ENCODE results near the gene ELF4.

ELF4 gene

DNA sequence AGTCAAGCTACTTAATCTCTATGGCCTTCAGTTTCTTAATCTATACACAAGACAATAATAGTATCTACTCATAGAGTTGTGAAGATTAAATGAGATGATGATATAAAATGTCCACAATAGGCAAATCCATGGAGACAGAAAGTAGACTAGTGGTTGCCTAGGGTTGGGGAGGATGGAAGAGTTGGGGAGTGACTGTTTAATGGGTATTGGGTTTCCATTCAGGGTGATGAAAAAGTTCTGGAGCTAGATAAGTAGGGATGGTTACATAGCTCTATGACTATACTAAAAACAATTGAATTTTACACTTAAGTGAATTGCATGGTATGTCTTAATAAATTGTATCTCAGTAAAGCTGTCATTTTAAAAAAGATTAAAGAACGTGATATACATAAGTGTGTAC lies 92.2 kb downstream of the ELF4 start:
- Histone ChIP-seq H3K9me3 (ENCODE audit: insufficient read depth, low read depth, low read length) (no peaks in the 10 kb centered on the region), H3K4me1 (ENCODE audit: control insufficient read depth in 1 of 2, insufficient read depth in 2 of 2, low read length in 2 of 2) (no peaks in the 10 kb centered on the region), H2AFZ (ENCODE audit: insufficient read depth, low read length, poor library complexity) (no peak overlapping the region), H2BK12ac (ENCODE audit: low read length) (no peak overlapping the region), H4K91ac (ENCODE audit: low read depth, low read length) (no peak overlapping the region), H3K18ac (ENCODE audit: low read length) (no peak overlapping the region), H3K4me2 (ENCODE audit: low read length) (no peak overlapping the region), H4K12ac (ENCODE audit: low read depth, low read length) (no peak overlapping the region), H3K23ac (ENCODE audit: low read length) (no peak overlapping the region), H3K27ac (ENCODE audit: low read depth, low read length) (no peak overlapping the region), H3K36me3 (ENCODE audit: control insufficient read depth in 1 of 2, insufficient read depth in 2 of 2, low read length in 2 of 2) (peaks cover 46 to 54% of the 10 kb centered on the region in 2 experiments), H3K14ac (ENCODE audit: low read length) (no peak overlapping the region), H2AK5ac (ENCODE audit: low read length) (no peak overlapping the region), H3K4me3 (ENCODE audit: low read depth, low read length) (no peak overlapping the region), H4K8ac (ENCODE audit: low read depth, low read length) (no peak overlapping the region), H3K79me1 (ENCODE audit: low read length) (no peaks in the 10 kb centered on the region), H3K4ac (ENCODE audit: low read depth, low read length) (no peak overlapping the region), H2BK5ac (ENCODE audit: low read depth, low read length, poor library complexity) (no peak overlapping the region), H2BK120ac (ENCODE audit: insufficient read depth, low read length, poor library complexity) (no peak overlapping the region), H3K9ac (ENCODE audit: low read length) (no peak overlapping the region), H3K27me3 (ENCODE audit: insufficient read depth, low read length) (no peaks in the 10 kb centered on the region), H3K79me2 (ENCODE audit: control insufficient read depth, insufficient read depth, low read length, poor library complexity) (no peaks in the 10 kb centered on the region)
- WGBS (ENCODE audit: extremely low coverage, insufficient coverage, insufficient read length) = no CpG with 5 or more reads among the region's 1 CpG
- DNase-seq = no peak

- no peak overlapping the region for H2BK12ac ChIP-seq (ENCODE audit: low read length)
- H2BK120ac ChIP-seq (ENCODE audit: insufficient read depth, low read length, poor library complexity) = no peak overlapping the region
- H3K79me2 ChIP-seq (ENCODE audit: control insufficient read depth, insufficient read depth, low read length, poor library complexity) = no peaks in the 10 kb centered on the region
- no peak overlapping the region for H3K23ac ChIP-seq (ENCODE audit: low read length)
- H4K8ac ChIP-seq (ENCODE audit: low read depth, low read length) = no peak overlapping the region
- H3K27ac ChIP-seq (ENCODE audit: low read depth, low read length) = no peak overlapping the region
- H3K9ac ChIP-seq (ENCODE audit: low read length) = no peak overlapping the region
- H4K12ac ChIP-seq (ENCODE audit: low read depth, low read length) = no peak overlapping the region
- H3K4me3 ChIP-seq (ENCODE audit: low read depth, low read length) = no peak overlapping the region
- H3K36me3 ChIP-seq (ENCODE audit: control insufficient read depth in 1 of 2, insufficient read depth in 2 of 2, low read length in 2 of 2) = peaks cover 46 to 47% of the 10 kb centered on the region in 2 experiments
- H3K9me3 ChIP-seq (ENCODE audit: insufficient read depth, low read depth, low read length) = no peaks in the 10 kb centered on the region
- H3K4me1 ChIP-seq (ENCODE audit: control insufficient read depth in 1 of 2, insufficient read depth in 2 of 2, low read length in 2 of 2) = no peaks in the 10 kb centered on the region
- H2BK5ac ChIP-seq (ENCODE audit: low read depth, low read length, poor library complexity) = no peak overlapping the region
- H4K91ac ChIP-seq (ENCODE audit: low read depth, low read length) = no peak overlapping the region
- no peak overlapping the region for H2AK5ac ChIP-seq (ENCODE audit: low read length)
- no CpG with 5 or more reads among the region's 15 CpGs for WGBS (ENCODE audit: extremely low coverage, insufficient coverage, insufficient read length)
- H3K4ac ChIP-seq (ENCODE audit: low read depth, low read length) = no peak overlapping the region
- no peak overlapping the region for H3K18ac ChIP-seq (ENCODE audit: low read length)
- H3K27me3 ChIP-seq (ENCODE audit: insufficient read depth, low read length) = no peaks in the 10 kb centered on the region
- no peak for DNase-seq
- no peak overlapping the region for H3K14ac ChIP-seq (ENCODE audit: low read length)
- no peak overlapping the region for H3K4me2 ChIP-seq (ENCODE audit: low read length)
- no peak overlapping the region for H2AFZ ChIP-seq (ENCODE audit: insufficient read depth, low read length, poor library complexity)
- no peaks in the 10 kb centered on the region for H3K79me1 ChIP-seq (ENCODE audit: low read length)
Observed at GRCh38 chrX:130015181-130015580, 95.1 kb downstream of the ELF4 start.
